MM.1S (cell line): ENCODE results near the gene SSBP4.
A peak's percentile ranks its signal among the peaks of the same experiment; 100 is the strongest.

Source experiments
- EZH2 ChIP-seq: fragments of 300-600 bp; sonication (generic); optimal IDR thresholded peaks from 2 replicates; pipeline ENCODE3; 2017; ENCODE audit warnings: low read depth, mild to moderate bottlenecking, antibody characterized with exemption, low read length, mixed read lengths
- TF ChIP-seq, protein P1 (sequence below): fragments of 300-600 bp; sonication (generic); IDR thresholded peaks from 2 replicates; pipeline ENCODE4 v1.5.1; 2016; ENCODE audit warnings: antibody characterized with exemption, low read length, mixed read lengths

DNA sequence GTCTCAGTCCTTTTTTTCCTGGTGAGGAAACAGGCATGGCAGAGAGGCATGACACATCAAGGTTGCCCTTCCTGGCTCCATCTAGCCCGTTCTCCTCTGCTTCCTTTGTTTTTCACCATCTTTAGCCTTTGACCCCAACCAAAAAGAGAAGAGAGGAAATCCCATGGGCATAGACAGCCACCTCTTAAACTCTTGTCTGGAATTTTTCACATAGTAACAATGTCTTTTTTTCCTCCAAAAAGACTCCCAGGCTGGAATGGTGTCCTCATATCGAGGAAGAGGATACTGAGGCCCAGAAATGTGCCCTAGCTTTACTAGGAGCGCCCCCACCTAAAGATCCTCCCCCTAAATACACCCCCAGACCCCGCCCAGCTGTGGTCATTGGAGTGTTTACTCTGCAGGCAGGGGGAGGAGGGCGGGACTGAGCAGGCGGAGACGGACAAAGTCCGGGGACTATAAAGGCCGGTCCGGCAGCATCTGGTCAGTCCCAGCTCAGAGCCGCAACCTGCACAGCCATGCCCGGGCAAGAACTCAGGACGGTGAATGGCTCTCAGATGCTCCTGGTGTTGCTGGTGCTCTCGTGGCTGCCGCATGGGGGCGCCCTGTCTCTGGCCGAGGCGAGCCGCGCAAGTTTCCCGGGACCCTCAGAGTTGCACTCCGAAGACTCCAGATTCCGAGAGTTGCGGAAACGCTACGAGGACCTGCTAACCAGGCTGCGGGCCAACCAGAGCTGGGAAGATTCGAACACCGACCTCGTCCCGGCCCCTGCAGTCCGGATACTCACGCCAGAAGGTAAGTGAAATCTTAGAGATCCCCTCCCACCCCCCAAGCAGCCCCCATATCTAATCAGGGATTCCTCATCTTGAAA lies 33.3 kb upstream of the SSBP4 start, which contains the start of gene GDF15:
- TF ChIP-seq, protein P1, sequence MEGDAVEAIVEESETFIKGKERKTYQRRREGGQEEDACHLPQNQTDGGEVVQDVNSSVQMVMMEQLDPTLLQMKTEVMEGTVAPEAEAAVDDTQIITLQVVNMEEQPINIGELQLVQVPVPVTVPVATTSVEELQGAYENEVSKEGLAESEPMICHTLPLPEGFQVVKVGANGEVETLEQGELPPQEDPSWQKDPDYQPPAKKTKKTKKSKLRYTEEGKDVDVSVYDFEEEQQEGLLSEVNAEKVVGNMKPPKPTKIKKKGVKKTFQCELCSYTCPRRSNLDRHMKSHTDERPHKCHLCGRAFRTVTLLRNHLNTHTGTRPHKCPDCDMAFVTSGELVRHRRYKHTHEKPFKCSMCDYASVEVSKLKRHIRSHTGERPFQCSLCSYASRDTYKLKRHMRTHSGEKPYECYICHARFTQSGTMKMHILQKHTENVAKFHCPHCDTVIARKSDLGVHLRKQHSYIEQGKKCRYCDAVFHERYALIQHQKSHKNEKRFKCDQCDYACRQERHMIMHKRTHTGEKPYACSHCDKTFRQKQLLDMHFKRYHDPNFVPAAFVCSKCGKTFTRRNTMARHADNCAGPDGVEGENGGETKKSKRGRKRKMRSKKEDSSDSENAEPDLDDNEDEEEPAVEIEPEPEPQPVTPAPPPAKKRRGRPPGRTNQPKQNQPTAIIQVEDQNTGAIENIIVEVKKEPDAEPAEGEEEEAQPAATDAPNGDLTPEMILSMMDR: peak; percentile 58
- TF ChIP-seq EZH2: no peak
